BJ (cell line): ENCODE results near the gene AMBN. TPM values are rescaled to one million over a fixed set of nuclear protein-coding genes. Genes with fewer than 3 reads are reported as not detected.
A peak's percentile ranks its signal among the peaks of the same experiment; 100 is the strongest.
"Not testable (repeated sequence)": the region's sequence is repeated elsewhere in the genome, so short reads cannot be mapped to it uniquely, and the experiment has no call there.

ENCODE experiments used
- CTCF ChIA-PET: fragments of 350-600 bp; formaldehyde crosslinking; extraction: SDS; loops from one replicate; lab custom pipeline; 2021; ENCODE audit warnings: antibody characterized with exemption, inconsistent platforms; lab: Yijun Ruan, JAX
- POLR2A ChIA-PET: fragments of 300-600 bp; sonication (Branson Sonifier 250); formaldehyde crosslinking; extraction: SDS; loops from one replicate; lab custom pipeline; 2021; ENCODE audit warnings: antibody characterized with exemption; lab: Charles Lee
- DNase-seq: peaks from one replicate; pipeline ENCODE4 v3.0.0-alpha.2; 2011; ENCODE audit warnings: low read depth
- H3K27me3 ChIP-seq: 2 replicates; pipeline ENCODE4 v1.6.0; 2011; ENCODE audit warnings: low read length; ENCODE audit not compliant: control insufficient read depth, insufficient read depth
- H3K36me3 ChIP-seq: 2 replicates; pipeline ENCODE4 v1.5.1; 2011; ENCODE audit warnings: low read length; ENCODE audit not compliant: control insufficient read depth, insufficient read depth
- H3K4me3 ChIP-seq: 2 replicates; pipeline ENCODE4 v1.5.1; 2011; ENCODE audit warnings: low read depth, mild to moderate bottlenecking, control low read depth, low read length
- polyA plus RNA-seq: library from polyadenylated mRNA; depleted of rRNA; stranded (reverse); fragments of >200 nt; gene quantifications from 2 replicates; pipeline ENCODE4 v1.2.3, GENCODE V29; 2011; rRNA removed
- TF ChIP-seq, protein P1 (sequence below): IDR thresholded peaks from 2 replicates; pipeline ENCODE4 v1.5.1; 2011; ENCODE audit warnings: low read depth, mild to moderate bottlenecking, control low read depth, inconsistent platforms, low read length, moderate library complexity; ENCODE audit not compliant: insufficient read depth

Gene AMBN
- polyA plus RNA-seq, 1 experiment: not detected

DNA sequence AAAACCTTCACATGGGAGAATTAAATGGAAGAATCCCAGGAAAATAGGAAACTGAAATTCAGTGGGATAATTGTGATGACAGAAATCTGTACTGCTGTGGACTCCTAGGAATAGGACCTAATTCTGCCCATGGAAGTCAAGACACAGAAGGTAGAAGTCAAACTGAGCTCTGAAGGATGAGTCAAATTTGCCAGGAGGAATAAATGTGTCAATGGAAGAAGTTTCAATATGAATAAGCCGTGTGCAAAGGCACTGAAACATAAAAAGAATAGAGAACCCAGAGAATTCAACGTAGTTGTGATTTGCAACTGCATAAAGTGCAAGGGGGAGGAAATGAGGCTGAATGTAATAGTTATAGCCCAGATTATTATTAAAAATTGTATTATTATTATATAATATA, 48.1 kb downstream of the AMBN start:
- H3K36me3 ChIP-seq: no peaks in the 10 kb centered on the region
- TF ChIP-seq, protein P1, sequence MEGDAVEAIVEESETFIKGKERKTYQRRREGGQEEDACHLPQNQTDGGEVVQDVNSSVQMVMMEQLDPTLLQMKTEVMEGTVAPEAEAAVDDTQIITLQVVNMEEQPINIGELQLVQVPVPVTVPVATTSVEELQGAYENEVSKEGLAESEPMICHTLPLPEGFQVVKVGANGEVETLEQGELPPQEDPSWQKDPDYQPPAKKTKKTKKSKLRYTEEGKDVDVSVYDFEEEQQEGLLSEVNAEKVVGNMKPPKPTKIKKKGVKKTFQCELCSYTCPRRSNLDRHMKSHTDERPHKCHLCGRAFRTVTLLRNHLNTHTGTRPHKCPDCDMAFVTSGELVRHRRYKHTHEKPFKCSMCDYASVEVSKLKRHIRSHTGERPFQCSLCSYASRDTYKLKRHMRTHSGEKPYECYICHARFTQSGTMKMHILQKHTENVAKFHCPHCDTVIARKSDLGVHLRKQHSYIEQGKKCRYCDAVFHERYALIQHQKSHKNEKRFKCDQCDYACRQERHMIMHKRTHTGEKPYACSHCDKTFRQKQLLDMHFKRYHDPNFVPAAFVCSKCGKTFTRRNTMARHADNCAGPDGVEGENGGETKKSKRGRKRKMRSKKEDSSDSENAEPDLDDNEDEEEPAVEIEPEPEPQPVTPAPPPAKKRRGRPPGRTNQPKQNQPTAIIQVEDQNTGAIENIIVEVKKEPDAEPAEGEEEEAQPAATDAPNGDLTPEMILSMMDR: no peak
- no peak for DNase-seq
- no peak overlapping the region for H3K4me3 ChIP-seq
- CTCF ChIA-PET: interaction anchor here (0.8 kb wide), 1 partner anchor 12 kb away, joined by 6 read pairs; no protein-coding TSS in a partner anchor
- POLR2A ChIA-PET: no interaction called here
- H3K27me3 ChIP-seq: no peaks in the 10 kb centered on the region

DNA sequence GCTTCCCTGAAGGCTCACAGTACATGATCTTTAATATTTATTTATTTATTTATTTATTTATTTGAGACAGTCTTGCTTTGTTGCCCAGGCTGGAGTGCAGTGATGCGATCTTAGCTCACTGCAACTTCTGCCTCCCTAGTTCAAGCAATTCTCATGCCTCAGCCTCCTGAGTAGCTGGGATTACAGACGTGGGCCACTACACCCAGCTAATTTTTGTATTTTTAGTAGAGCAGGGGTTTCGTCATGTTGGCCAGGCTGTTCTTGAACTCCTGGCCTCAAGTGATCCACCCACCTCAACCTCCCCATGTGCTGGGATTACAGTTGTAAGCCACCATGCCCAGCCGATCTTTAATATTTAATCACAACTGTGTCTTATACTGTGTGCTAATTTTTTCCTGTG, 58.7 kb downstream of the AMBN start:
- H3K27me3 ChIP-seq, DNase-seq, H3K36me3 ChIP-seq, H3K4me3 ChIP-seq, POLR2A ChIA-PET: not testable (repeated sequence)
- CTCF ChIA-PET: interaction anchor here (0.7 to 2.1 kb wide), 6 partner anchors 9 to 359 kb away, joined by 3 to 11 read pairs (median 6); partner anchors contain the start of gene JCHAIN

GRCh38 chr4:70651864-70652506, 59.9 kb downstream of the AMBN start:
- POLR2A ChIA-PET: no interaction called here
- no peak for DNase-seq
- CTCF ChIA-PET: interaction anchor here (0.6 to 2.1 kb wide), 29 partner anchors 8 to 1060 kb away, joined by 3 to 11 read pairs (median 4); partner anchors contain the start of gene JCHAIN
- Histone ChIP-seq H3K4me3 (no peak overlapping the region), H3K36me3 (no peaks in the 10 kb centered on the region), H3K27me3 (no peaks in the 10 kb centered on the region)
- TF ChIP-seq, protein P1: peak; percentile 53

DNA sequence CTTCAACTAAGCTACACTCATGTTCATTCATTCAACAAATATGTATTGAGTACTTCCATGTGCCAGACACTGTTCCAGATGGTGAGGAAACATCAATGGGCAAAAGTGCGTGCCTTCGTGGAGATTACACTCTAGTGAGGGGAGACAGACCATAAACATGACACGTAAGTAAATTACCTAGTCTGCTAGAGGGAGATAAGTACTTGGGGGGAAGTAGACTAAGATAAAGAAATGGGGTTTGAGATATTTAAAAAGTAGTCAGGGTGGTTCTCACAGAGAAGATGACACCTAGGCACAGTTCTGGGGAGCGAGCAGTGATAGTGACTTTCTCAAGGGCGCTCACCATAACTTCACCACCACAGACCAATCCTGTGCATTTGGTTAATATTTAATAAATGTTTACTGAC, 62.6 kb downstream of the AMBN start:
- H3K27me3 ChIP-seq: no peaks in the 10 kb centered on the region
- H3K4me3 ChIP-seq: no peak overlapping the region
- DNase-seq: no peak
- H3K36me3 ChIP-seq: no peaks in the 10 kb centered on the region
- TF ChIP-seq, protein P1: no peak
- ChIA-PET CTCF (interaction anchor here (1.0 to 1.2 kb wide), 3 partner anchors 33 to 356 kb away, joined by 3 to 4 read pairs (median 4); no protein-coding TSS in a partner anchor), POLR2A (no interaction called here)

Other genes starting within 250 kb of the AMBN start
- not detected in 2 replicates for gene SMR3A, start 231.5 kb upstream of the AMBN start, polyA plus RNA-seq
- gene SMR3B, start 209.1 kb upstream of the AMBN start, polyA plus RNA-seq: not detected in 2 replicates
- gene OPRPN, start 194.3 kb upstream of the AMBN start, polyA plus RNA-seq: not detected in 2 replicates
- not detected in 2 replicates for gene MUC7, start 120.1 kb upstream of the AMBN start, polyA plus RNA-seq
- gene AMTN, start 73.7 kb upstream of the AMBN start, polyA plus RNA-seq: not detected in 2 replicates
- 0.01 TPM in 1 of 2 replicates, not detected in the other for gene ENAM, start 36.5 kb downstream of the AMBN start, polyA plus RNA-seq
- gene JCHAIN, start 74.3 kb downstream of the AMBN start, polyA plus RNA-seq: 8.5 and 14.9 TPM in 2 replicates
- 10.4 and 16.8 TPM in 2 replicates for gene UTP3, start 96.3 kb downstream of the AMBN start, polyA plus RNA-seq
- gene RUFY3, start 129.7 kb downstream of the AMBN start, polyA plus RNA-seq: 22.8 and 32.6 TPM in 2 replicates
- gene GRSF1, start 247.6 kb downstream of the AMBN start, polyA plus RNA-seq: 41.9 and 69.2 TPM in 2 replicates